Pancreas (tissue), 10 donors: Measurements from ENCODE around the gene ORAI3. TPM values are rescaled to one million over a fixed set of nuclear protein-coding genes. Genes with fewer than 3 reads are reported as not detected.

ENCODE experiments used
- ATAC-seq, 4 donors: fragments of 200-7000 bp; cut with Tn5 transposase; one replicate each; pipeline versions ENCODE4 v1.8.0 to v1.9.1; 2020; ENCODE audit warnings: mild to moderate bottlenecking in 4 of 4, moderate library complexity in 4 of 4
- DNase-seq, 6 donors: peaks; one replicate each; pipeline ENCODE4 v3.0.0-alpha.2; 2020
- FAIRE-seq: peaks from 2 replicates; lab custom pipeline; 2012; peaks lifted over from hg19 to GRCh38; lab: Jason Lieb, UNC
- H3K27ac ChIP-seq, 4 donors: fragments of 200-600 bp; sonication (generic); 1 replicate in 3 of 4; 2 replicates in 1 of 4; pipeline versions ENCODE4 v1.5.0 to v1.8.0; 2020
- H3K27me3 ChIP-seq, 4 donors: fragments of 200-600 bp; one replicate each; pipeline ENCODE4 v1.8.0; 2021
- H3K36me3 ChIP-seq, 3 donors: fragments of 200-600 bp; sonication (generic) in 1 of 3; one replicate each; pipeline versions ENCODE4 v1.5.0 to v1.8.0; 2020 to 2021
- H3K4me1 ChIP-seq, 3 donors: fragments of 200-600 bp; one replicate each; pipeline ENCODE4 v1.8.0; 2021
- H3K4me3 ChIP-seq, 4 donors: fragments of 200-600 bp; sonication (generic) in 2 of 4; one replicate each; pipeline versions ENCODE4 v1.5.0 to v1.8.0; 2020 to 2021
- H3K9me3 ChIP-seq, 4 donors: fragments of 200-600 bp; one replicate each; pipeline ENCODE4 v1.8.0; 2021
- WGBS, 2 donors: extraction: QIAGEN DNeasy Blood & Tissue Kit; methylation state at CpG; one replicate each; pipeline ENCODE4 v1.1.7; 2013; 5-methylcytosine and 5-hydroxymethylcytosine counted together
- intact Hi-C, 3 donors: fragments of 100-400 bp; cut with DNase I; formaldehyde crosslinking; loops; one replicate each; pipeline versions ENCODE4 v1.11.1 to v1.14.2; 2022
- polyA plus RNA-seq, 2 donors: library from polyadenylated mRNA; stranded (reverse); fragments of 200-250 nt; gene quantifications; one replicate each; pipeline ENCODE4 v1.2.3, GENCODE V29; 2013
- total RNA-seq, 6 donors: library from RNA; stranded (reverse); fragmentation: NEBNext Ultra II Directional in 4 of 6; extraction: Animal tissue kit (Norgen Biotek cat#: 25700) in 4 of 6; gene quantifications; one replicate each; pipeline versions ENCODE4 v1.2.1 to v1.2.4, GENCODE V29; 2021 to 2023
- TF ChIP-seq, protein P1 (sequence below), 4 donors: fragments of 200-600 bp; sonication (generic) in 3 of 4; IDR thresholded peaks; one replicate each; pipeline versions ENCODE4 v1.5.0 to v1.8.0; 2021; ENCODE audit warnings: antibody characterized with exemption in 4 of 4
- donor health status: healthy with polysubstance abuse.
- donor health status: DM: no; HTN: no; CAD: no; lungs with moderate emphysema.
- donor health status: DM: no; HTN: no; CAD: no.
- donor health status: control.
- donor health status: control.
- donor health status: Bipolar disorder and iron deficiency.
- donor health status: DM: yes; HTN: yes; CAD: no.
- donor health status: DM: no; HTN: no; CAD: no.
- donor health status: DM: no; HTN: no; CAD: no.
- donor health status: DM: yes; HTN: yes; CAD: no.

Gene ORAI3
- total and polyA plus RNA-seq, 8 donors, result 8.6 to 12.5 (median 10.4) TPM

DNA sequence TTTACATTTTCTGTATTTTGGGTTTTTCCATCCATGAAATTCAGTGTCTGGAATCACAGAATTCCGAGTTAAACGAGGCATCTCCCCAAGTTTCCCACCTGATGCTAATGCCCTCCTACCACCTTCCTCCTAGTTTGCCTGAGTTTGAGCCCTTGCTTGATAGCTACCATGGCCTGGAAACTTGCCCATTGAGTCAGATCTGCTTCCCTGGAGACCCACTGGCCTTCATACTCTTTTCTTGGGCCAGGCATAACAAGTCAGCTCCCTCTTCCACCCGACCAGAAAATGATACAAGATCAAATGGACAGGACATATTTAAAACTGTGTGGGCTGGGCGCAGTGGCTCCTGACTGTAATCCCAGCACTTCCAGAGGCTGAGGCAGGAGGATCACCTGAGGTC, 18.9 kb downstream of the ORAI3 start:
- TF ChIP-seq, protein P1, sequence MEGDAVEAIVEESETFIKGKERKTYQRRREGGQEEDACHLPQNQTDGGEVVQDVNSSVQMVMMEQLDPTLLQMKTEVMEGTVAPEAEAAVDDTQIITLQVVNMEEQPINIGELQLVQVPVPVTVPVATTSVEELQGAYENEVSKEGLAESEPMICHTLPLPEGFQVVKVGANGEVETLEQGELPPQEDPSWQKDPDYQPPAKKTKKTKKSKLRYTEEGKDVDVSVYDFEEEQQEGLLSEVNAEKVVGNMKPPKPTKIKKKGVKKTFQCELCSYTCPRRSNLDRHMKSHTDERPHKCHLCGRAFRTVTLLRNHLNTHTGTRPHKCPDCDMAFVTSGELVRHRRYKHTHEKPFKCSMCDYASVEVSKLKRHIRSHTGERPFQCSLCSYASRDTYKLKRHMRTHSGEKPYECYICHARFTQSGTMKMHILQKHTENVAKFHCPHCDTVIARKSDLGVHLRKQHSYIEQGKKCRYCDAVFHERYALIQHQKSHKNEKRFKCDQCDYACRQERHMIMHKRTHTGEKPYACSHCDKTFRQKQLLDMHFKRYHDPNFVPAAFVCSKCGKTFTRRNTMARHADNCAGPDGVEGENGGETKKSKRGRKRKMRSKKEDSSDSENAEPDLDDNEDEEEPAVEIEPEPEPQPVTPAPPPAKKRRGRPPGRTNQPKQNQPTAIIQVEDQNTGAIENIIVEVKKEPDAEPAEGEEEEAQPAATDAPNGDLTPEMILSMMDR (IDR thresholded peaks at IDR 0.05), result no peak
- 84 to 85% methylated on average over 4 of the region's 4 CpGs for WGBS, 2 donors
- no peak for FAIRE-seq
- no peak overlapping the region for H3K4me3 ChIP-seq
- H3K27ac ChIP-seq, result no peak overlapping the region
- H3K36me3 ChIP-seq, result peaks cover 3 to 71% (median 21%) of the 10 kb centered on the region in 3 donors
- no peak for ATAC-seq
- H3K27me3 ChIP-seq, result no peaks in the 10 kb centered on the region
- intact Hi-C loops, result no loop called here
- no peaks in the 10 kb centered on the region for H3K9me3 ChIP-seq
- no peaks in the 10 kb centered on the region for H3K4me1 ChIP-seq
- DNase-seq, result no peak

DNA sequence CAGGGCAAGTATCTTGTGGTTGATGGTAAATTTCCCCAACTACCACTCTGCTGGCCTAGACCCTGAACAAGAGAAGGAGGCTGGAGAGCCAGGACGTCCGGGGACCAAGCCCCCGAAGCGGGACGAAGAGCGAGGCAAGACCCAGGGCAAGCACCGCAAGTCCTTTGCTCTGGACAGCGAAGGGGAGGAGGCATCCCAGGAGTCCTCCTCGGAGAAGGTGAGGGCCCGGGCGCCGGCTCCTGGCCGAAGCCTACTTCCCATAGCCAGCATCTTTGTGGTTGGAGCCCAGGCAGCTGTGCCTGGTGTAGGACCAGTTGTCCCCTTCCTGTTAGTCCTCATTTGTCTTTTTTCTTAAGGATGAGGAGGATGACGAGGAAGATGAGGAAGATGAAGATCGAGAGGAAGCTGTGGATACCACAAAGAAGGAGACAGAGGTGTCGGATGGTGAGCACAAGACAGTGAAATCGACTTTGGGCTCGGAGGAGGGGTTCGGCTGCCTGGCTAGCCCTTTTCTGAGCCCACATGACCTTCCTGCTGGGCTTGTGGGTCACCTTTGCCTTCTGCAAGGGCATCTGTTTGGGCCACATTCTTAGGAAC, 20.5 kb downstream of the ORAI3 start:
- intact Hi-C loops, result no loop called here
- TF ChIP-seq, protein P1 (IDR thresholded peaks at IDR 0.05), result no peak

DNA sequence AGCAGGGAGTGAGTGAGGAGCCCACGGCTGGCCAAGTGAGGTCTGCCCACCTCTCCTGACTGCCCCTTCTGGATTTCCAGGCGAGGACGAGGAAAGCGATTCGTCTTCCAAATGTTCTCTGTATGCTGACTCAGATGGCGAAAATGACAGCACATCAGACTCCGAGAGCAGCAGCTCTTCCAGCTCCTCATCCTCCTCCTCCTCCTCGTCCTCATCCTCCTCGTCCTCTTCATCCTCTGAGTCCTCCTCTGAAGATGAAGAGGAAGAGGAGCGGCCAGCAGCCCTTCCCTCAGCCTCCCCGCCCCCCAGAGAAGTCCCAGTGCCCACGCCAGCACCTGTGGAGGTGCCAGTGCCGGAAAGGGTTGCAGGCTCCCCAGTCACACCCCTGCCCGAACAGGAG, 22.4 kb downstream of the ORAI3 start:
- H3K9me3 ChIP-seq, result no peaks in the 10 kb centered on the region
- 93 to 97% methylated on average over 14 of the region's 14 CpGs for WGBS, 2 donors
- H3K4me1 ChIP-seq, result no peaks in the 10 kb centered on the region
- no peak for ATAC-seq
- no peaks in the 10 kb centered on the region for H3K27me3 ChIP-seq
- no peak overlapping the region for H3K27ac ChIP-seq
- peaks cover 3 to 57% (median 30%) of the 10 kb centered on the region in 3 donors for H3K36me3 ChIP-seq
- intact Hi-C loops, result no loop called here
- FAIRE-seq, result no peak
- TF ChIP-seq, protein P1 (IDR thresholded peaks at IDR 0.05), result no peak
- no peak for DNase-seq
- H3K4me3 ChIP-seq, result no peak overlapping the region

More for the DNA sequence above, 20.5 kb downstream of the ORAI3 start:
- no peak for DNase-seq
- Histone ChIP-seq H3K9me3 (no peaks in the 10 kb centered on the region), H3K4me3 (no peak overlapping the region), H3K27ac (no peak overlapping the region), H3K4me1 (no peaks in the 10 kb centered on the region), H3K27me3 (no peaks in the 10 kb centered on the region), H3K36me3 (peaks cover 3 to 66% (median 31%) of the 10 kb centered on the region in 3 donors)
- no peak for FAIRE-seq
- ATAC-seq, result no peak
- WGBS, 2 donors, result 92 to 95% methylated on average over 19 of the region's 19 CpGs

DNA sequence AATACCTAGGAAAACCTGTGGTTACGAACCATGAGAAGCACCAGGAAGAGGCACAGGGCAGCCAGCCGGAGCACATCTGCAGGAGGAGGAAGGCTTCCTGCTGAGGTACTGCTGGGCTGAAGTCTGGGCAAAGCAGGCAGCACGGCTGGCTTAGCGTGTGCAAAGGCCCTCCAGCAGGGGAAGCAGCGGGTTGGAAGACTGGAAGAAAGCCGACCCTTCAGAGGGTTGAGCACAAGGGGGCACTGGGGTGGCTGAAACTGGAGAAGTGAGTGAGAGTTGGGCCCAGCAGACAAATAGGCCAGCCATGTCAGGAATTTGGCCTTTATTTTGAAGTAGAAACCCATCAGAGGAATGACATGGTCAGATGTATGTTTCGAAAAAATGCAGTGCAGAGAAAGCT, 24.0 kb downstream of the ORAI3 start:
- no peak for DNase-seq
- Histone ChIP-seq H3K4me1 (no peaks in the 10 kb centered on the region), H3K36me3 (peaks cover 0 to 64% (median 29%) of the 10 kb centered on the region in 3 donors), H3K9me3 (no peaks in the 10 kb centered on the region), H3K27ac (no peak overlapping the region), H3K4me3 (no peak overlapping the region), H3K27me3 (no peaks in the 10 kb centered on the region)
- TF ChIP-seq, protein P1 (IDR thresholded peaks at IDR 0.05), result no peak
- no peak for ATAC-seq
- intact Hi-C loops, result no loop called here
- no peak for FAIRE-seq
- WGBS, 2 donors, result 88 to 90% methylated on average over 7 of the region's 7 CpGs

DNA sequence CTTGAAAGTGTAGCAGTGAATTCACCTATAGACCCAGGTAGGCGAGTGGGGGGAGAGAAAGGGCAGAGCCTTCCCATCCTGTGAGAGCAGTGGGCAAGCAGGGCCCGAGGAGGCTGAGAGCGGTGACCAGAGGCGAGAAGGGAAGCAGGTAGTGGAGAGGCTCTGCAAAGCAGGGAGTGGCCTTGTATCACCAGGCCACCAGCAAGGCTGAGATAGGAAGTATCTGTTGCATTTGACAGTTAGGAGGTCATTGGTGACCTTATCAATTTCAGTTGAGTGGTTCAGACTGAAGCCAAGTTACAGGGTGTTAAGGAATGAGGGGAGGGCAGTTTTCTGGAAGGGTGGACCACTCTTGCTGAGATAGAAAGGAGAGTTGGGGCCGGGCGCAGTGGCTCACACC, 25.5 kb downstream of the ORAI3 start:
- 93 to 94% methylated on average over 6 of the region's 6 CpGs for WGBS, 2 donors
- intact Hi-C loops, result no loop called here
- FAIRE-seq, result no peak

More for the DNA sequence above, 25.5 kb downstream of the ORAI3 start:
- Histone ChIP-seq H3K4me1 (no peaks in the 10 kb centered on the region), H3K4me3 (no peak overlapping the region), H3K27me3 (no peaks in the 10 kb centered on the region), H3K9me3 (no peaks in the 10 kb centered on the region), H3K27ac (no peak overlapping the region), H3K36me3 (peaks cover 0 to 61% (median 29%) of the 10 kb centered on the region in 3 donors)
- DNase-seq (no peak), ATAC-seq (no peak)
- TF ChIP-seq, protein P1 (IDR thresholded peaks at IDR 0.05), result no peak
